Keratinocyte (primary cell): ENCODE results near the gene GALNT9. TPM values are rescaled to one million over a fixed set of nuclear protein-coding genes. Genes with fewer than 3 reads are reported as not detected.
A peak's percentile ranks its signal among the peaks of the same experiment; 100 is the strongest.

Experiments
- DNase-seq: peaks from one replicate; pipeline ENCODE4 v3.0.0-alpha.2; 2011; ENCODE audit warnings: low read depth, missing footprints, low spot score
- FAIRE-seq: peaks from 2 replicates; lab custom pipeline; 2011; peaks lifted over from hg19 to GRCh38; lab: Jason Lieb, UNC
- H2AFZ ChIP-seq: 2 replicates; pipeline ENCODE4 v1.6.0; 2012; ENCODE audit warnings: low read length, control low read depth, inconsistent platforms; ENCODE audit not compliant: control insufficient read depth
- H3K27ac ChIP-seq: 2 replicates; pipeline ENCODE4 v1.5.1; 2011; ENCODE audit warnings: low read length; ENCODE audit not compliant: control insufficient read depth, insufficient read depth
- H3K27me3 ChIP-seq: 3 replicates; pipeline ENCODE4 v1.6.0; 2011; ENCODE audit warnings: low read length; ENCODE audit not compliant: control insufficient read depth, insufficient read depth; ENCODE audit errors: extremely low read depth
- H3K36me3 ChIP-seq, 2 experiments: 2 replicates in 1 of 2; 3 replicates in 1 of 2; pipeline ENCODE4 v1.5.1; 2011; ENCODE audit warnings: low read length in 2 of 2, mild to moderate bottlenecking in 1 of 2; ENCODE audit not compliant: control insufficient read depth in 2 of 2, insufficient read depth in 2 of 2; ENCODE audit errors: extremely low read depth in 1 of 2
- H3K4me1 ChIP-seq: 3 replicates; pipeline ENCODE4 v1.5.1; 2011; ENCODE audit warnings: low read length; ENCODE audit not compliant: control insufficient read depth, insufficient read depth; ENCODE audit errors: extremely low read depth
- H3K4me2 ChIP-seq: 3 replicates; pipeline ENCODE4 v1.6.0; 2011; ENCODE audit warnings: low read depth, low read length; ENCODE audit not compliant: control insufficient read depth, insufficient read depth; ENCODE audit errors: extremely low read depth
- H3K4me3 ChIP-seq, 3 experiments: fragments of 200-600 bp in 1 of 3; sonication (generic) in 1 of 3; 2 replicates in 2 of 3; 3 replicates in 1 of 3; pipeline ENCODE4 v1.5.1; 2011 to 2016; ENCODE audit warnings: low read length in 3 of 3, mild to moderate bottlenecking in 3 of 3, control low read depth in 2 of 3, inconsistent platforms in 1 of 3, low read depth in 1 of 3, mixed read lengths in 1 of 3, mixed run types in 1 of 3, moderate library complexity in 1 of 3; ENCODE audit not compliant: control insufficient read depth in 2 of 3, insufficient read depth in 2 of 3; ENCODE audit errors: extremely low read depth in 1 of 3
- H3K79me2 ChIP-seq: 2 replicates; pipeline ENCODE4 v1.6.0; 2012; ENCODE audit warnings: low read length; ENCODE audit not compliant: control insufficient read depth, insufficient read depth
- H3K9ac ChIP-seq: 3 replicates; pipeline ENCODE4 v1.6.0; 2011; ENCODE audit warnings: low read length; ENCODE audit not compliant: control insufficient read depth, insufficient read depth; ENCODE audit errors: extremely low read depth
- H3K9me1 ChIP-seq: 3 replicates; pipeline ENCODE4 v1.6.0; 2011; ENCODE audit warnings: low read length; ENCODE audit not compliant: control insufficient read depth, insufficient read depth; ENCODE audit errors: extremely low read depth
- H3K9me3 ChIP-seq: 2 replicates; pipeline ENCODE4 v1.5.1; 2012; ENCODE audit warnings: low read depth, low read length; ENCODE audit not compliant: control insufficient read depth
- H4K20me1 ChIP-seq: 3 replicates; pipeline ENCODE4 v1.6.0; 2011; ENCODE audit warnings: low read length; ENCODE audit not compliant: control insufficient read depth, insufficient read depth; ENCODE audit errors: extremely low read depth
- CTCF ChIP-seq, 3 experiments: IDR thresholded peaks in 1 of 3; conservative IDR thresholded peaks in 1 of 3; optimal IDR thresholded peaks in 1 of 3; 2 replicates in 2 of 3; 3 replicates in 1 of 3; pipeline versions ENCODE3 to v1.5.1; 2011; ENCODE audit warnings: low read length in 3 of 3, mild to moderate bottlenecking in 3 of 3, moderate library complexity in 2 of 3, control low read depth in 1 of 3, inconsistent platforms in 1 of 3; ENCODE audit not compliant: insufficient read depth in 2 of 3; ENCODE audit errors: extremely low read depth in 1 of 3
- EZH2 ChIP-seq: IDR thresholded peaks from one replicate; pipeline ENCODE4 v1.6.1; 2012; ENCODE audit warnings: inconsistent platforms, mild to moderate bottlenecking, low read length, moderate library complexity
- dilution Hi-C: fragments of 300-500 bp; cut with MboI; formaldehyde crosslinking; loops from one replicate; pipeline ENCODE4 v1.7.0; 2020; ENCODE audit warnings: low sequenced_read_pairs; ENCODE audit not compliant: extremely low pct_ligation_motif_present
- polyA plus RNA-seq, 5 experiments: library from polyadenylated mRNA; depleted of rRNA in 3 of 5; stranded (reverse) in 3 of 5; stranded (forward) in 1 of 5; unstranded in 1 of 5; fragments of >200 nt; gene quantifications; 1 replicate in 1 of 5; 2 replicates in 3 of 5; 3 replicates in 1 of 5; pipeline versions ENCODE4 v1.2.1 to v1.2.3, GENCODE V29; 2011 to 2012; ENCODE audit warnings: missing spikeins in 2 of 5, low read depth in 1 of 5, low replicate concordance in 1 of 5

The GALNT9 gene
- polyA plus RNA-seq, 1 donor (not counting 4 experiments of a cell fraction or from before 2014, with no cell fraction given) = not detected

GRCh38 chr12:132190012-132190755, 139.2 kb downstream of the GALNT9 start:
- H3K27me3 ChIP-seq = peaks cover 5% of the 10 kb centered on the region
- no peaks in the 10 kb centered on the region for H4K20me1 ChIP-seq
- no peak overlapping the region for H3K27ac ChIP-seq
- no peaks in the 10 kb centered on the region for H3K9me1 ChIP-seq
- no peak for FAIRE-seq
- no peaks in the 10 kb centered on the region for H3K36me3 ChIP-seq
- H3K79me2 ChIP-seq = no peaks in the 10 kb centered on the region
- peak overlapping the region; percentile 2 for H3K9ac ChIP-seq
- no peak for TF ChIP-seq CTCF (optimal IDR thresholded peaks at IDR 0.05 in 1 of 3, IDR thresholded peaks at IDR 0.05 in 1 of 3, conservative IDR thresholded peaks at IDR 0.05 in 1 of 3; ENCODE audit: extremely low read depth in 1 of 3, insufficient read depth in 2 of 3, low read length in 3 of 3)
- TF ChIP-seq EZH2 = no peak
- H3K4me3 ChIP-seq = peak overlapping the region; percentile 24 to 57 (median 29)
- dilution Hi-C loops = no loop called here
- H3K9me3 ChIP-seq = peaks cover 9% of the 10 kb centered on the region
- H3K4me2 ChIP-seq = peak overlapping the region; percentile 79
- peaks cover 3% of the 10 kb centered on the region for H3K4me1 ChIP-seq
- no peak for DNase-seq
- peak overlapping the region; percentile 24 for H2AFZ ChIP-seq

- Histone ChIP-seq H3K4me2 (peak overlapping the region; percentile 79), H3K9me1 (no peaks in the 10 kb centered on the region), H4K20me1 (no peaks in the 10 kb centered on the region), H3K27ac (no peak overlapping the region), H3K4me3 (peak overlapping the region; percentile 24 to 67 (median 57)), H3K36me3 (no peaks in the 10 kb centered on the region), H3K27me3 (peaks cover 5% of the 10 kb centered on the region), H3K4me1 (peaks cover 3% of the 10 kb centered on the region), H3K9me3 (peaks cover 9% of the 10 kb centered on the region), H2AFZ (peak overlapping the region; percentile 93), H3K9ac (peak overlapping the region; percentile 41), H3K79me2 (no peaks in the 10 kb centered on the region)
- FAIRE-seq = no peak
- TF ChIP-seq EZH2 (no peak), CTCF (optimal IDR thresholded peaks at IDR 0.05 in 1 of 3, IDR thresholded peaks at IDR 0.05 in 1 of 3, conservative IDR thresholded peaks at IDR 0.05 in 1 of 3; ENCODE audit: extremely low read depth in 1 of 3, insufficient read depth in 2 of 3, low read length in 3 of 3) (no peak)
- dilution Hi-C loops = no loop called here
- peak; percentile 52 for DNase-seq
Observed at GRCh38 chr12:132189378-132190011, 139.9 kb downstream of the GALNT9 start.
